ENCODE data around the gene GNAI3.

Gene GNAI3

DNA sequence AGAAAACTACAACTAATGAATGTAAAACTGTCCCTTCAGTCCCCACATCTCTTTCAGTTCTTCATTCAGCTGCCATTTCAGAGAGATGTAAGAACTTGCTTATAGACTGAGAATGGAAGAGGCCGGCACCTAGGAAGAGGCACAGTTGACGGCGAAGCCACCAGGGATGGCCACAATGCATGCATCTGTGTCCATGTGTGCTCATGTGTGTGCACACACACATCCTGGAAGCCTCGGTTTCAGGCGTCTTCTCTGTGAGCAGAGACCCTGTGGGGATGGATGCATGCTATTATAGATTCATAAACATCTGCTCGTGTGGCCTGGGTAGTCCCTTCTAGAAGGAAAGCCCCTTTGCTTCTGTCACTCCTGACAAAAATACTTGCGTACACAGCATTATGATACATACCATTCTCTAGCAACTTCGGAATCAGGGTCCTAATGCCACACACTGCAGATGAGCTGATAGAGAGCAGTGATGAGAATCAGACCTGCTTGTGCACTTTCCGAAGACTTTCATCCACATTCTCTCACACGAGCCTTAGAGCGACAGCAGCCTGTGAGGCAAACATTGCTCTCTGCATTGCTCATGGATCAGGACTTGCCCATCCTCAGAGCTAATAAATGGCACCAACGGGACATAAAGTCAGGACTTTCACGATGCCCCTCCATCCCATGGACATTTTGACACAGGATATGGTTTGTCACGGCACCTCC, 21.2 kb upstream of the GNAI3 start:
- DNase-seq: no peak

DNA sequence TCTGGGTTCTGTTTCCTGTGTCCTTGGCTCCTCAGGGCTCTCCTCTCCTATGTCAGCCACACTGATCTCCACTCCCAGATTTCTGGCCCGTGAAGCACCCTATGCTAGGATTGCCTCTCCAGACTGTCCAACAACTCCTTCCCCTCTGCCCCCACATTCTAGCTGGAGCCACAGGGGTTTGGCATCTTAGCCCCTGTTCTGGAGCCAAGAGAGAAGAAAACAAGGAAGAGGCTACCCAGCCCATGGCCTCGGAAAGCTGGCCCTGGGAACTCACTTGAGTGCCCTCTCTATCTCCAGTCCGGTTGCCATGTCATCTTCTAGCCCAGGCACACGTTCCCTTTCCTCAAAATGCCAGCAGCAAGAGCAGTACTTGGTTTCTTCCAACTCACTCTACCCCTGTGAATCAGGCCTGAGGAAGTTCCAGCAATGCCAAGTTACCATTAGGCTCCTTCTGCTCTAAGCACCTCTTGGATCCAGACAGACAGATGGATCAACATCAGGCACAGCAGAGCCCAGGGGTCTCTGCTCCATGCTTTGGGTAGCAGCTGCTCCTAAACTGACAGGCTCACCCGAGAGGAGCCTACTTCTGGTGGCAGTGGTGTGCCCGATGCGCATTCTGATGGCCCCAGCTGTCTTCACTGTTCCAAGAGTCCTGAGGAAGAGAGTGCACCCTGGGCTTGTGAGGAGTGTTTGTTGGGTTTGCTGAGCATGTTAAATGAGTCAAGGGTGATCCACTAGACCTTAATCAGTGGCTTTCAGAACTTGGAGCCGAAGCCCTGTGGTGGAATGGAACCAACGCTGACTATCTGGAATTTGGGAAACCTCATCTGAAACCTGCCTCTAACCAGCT, 20.3 kb upstream of the GNAI3 start:
- DNase-seq: peak; percentile 26

DNA sequence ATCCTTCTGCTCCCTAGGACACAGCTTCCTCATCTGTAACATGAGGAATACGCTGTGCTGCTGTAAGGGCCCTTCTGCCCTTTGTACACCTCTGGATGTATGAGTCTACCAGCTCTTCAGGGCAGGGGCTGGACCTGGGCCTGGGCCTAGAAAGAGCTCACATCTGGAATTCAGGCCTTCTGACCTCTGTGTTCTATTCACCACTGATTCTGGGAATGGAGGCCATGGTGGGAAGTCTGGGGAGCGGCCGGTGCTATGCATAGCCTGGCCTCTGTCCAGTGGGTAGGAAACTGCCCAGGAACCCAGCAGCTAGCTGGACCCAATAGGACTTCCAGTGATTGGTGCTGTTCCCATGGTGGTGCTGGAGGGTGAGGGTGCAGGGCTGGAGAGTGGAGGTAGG, 19.7 kb upstream of the GNAI3 start:
- no peak for DNase-seq

DNA sequence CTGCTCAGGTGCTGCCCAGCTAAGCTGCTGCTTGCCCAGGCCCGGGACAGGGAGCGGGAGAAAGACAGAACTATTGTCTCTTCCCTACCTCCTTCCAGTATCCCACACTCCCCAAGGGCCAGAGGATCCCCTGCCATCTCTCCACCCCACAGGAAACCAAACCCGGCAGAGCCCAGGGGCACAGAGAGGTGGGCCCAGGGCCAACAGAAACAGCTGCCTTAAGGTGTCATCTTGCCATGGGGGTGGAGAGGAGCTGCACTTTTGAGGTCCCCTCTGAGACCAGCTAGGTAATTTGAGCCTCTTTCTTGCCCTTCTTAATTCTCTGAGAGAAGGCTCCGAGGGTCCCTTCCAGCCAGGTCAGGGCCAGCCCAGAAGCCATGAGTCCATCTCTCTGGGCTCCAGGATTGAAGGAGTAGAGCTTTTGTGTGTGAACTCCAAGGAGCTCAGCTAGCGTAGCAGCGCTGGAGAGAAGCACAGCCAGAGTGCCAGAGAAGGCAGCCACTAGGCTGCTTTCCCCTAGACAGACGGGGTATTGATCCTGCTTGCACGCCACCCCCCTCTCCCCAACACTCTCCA, 18.4 kb upstream of the GNAI3 start:
- DNase-seq: no peak

DNA sequence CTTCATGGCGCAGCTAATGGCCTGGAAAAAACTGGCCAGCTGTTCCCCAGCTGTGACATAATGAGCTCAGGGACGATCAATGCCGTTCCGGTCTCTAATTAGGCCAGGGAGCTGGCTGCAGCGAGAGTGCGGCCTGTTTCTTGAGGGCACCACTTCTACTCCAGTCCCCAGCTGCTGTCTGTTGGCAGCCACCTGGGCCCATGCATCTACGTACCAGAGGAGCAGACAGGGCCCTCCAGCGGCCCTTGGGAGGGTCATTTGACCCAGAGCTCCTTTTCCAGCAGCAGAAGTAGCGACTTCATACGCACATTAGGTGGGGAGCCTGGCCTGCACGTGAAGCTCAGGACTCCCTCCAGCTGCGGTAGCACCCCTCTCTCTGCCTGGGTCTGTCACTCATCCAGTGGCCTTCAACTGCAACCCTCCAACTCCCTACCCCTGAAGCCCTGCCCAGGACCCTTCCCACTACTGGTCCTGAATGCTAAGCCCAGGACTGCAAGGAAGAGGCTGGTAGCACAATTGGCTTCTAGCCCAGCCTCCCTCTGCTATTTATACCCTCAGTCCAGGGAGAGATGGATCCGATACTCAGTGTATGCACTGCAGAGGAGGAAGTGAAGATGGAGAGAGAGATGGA, 17.8 kb upstream of the GNAI3 start:
- peak; percentile 72 for DNase-seq

DNA sequence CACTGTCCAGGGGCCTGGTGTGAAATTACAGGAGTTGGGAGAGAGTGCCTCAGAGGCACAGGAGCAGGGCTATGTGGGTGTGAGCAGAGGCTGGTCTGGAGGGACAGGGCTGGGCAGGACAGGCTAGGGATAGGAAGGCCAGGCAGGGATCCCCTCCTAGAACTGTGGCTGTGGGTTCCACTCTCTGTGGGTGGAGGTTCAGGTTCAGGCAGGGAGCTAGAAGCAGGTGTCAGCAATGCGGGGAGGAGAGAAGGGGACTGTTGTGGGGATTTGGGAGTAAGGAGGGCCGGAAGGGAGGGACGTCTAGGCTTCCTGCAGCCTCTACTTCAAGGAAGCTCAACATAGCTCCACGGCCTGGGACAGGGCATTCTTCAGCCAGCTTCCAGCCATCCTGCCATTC, 17.0 kb upstream of the GNAI3 start:
- no peak for DNase-seq

DNA sequence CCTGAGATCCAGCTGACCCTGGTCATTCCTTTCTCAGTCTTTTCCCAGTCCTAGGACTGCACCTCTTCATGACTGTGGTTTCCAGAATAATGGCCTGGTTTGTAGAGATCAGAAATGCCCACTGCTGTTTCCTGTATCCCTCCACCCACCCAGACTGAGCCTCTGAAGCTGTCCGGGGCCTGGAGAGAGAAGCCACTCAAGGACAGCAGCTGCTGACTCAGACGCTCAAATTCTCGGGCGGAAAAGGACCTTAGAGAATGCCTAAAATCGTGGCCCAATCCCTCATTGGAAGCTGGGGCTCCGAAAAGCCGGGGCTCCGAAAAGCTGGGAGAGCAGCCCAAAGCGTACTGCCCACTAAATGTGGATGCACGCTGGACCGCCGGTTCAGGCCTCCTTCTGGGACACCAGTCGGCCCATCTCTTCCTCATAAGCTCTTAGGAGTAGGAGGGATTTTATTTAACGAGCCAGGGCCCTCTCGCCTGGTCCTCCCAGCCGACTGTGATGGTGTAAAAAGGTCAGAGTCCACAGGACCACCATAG, 16.5 kb upstream of the GNAI3 start:
- DNase-seq: no peak

DNA sequence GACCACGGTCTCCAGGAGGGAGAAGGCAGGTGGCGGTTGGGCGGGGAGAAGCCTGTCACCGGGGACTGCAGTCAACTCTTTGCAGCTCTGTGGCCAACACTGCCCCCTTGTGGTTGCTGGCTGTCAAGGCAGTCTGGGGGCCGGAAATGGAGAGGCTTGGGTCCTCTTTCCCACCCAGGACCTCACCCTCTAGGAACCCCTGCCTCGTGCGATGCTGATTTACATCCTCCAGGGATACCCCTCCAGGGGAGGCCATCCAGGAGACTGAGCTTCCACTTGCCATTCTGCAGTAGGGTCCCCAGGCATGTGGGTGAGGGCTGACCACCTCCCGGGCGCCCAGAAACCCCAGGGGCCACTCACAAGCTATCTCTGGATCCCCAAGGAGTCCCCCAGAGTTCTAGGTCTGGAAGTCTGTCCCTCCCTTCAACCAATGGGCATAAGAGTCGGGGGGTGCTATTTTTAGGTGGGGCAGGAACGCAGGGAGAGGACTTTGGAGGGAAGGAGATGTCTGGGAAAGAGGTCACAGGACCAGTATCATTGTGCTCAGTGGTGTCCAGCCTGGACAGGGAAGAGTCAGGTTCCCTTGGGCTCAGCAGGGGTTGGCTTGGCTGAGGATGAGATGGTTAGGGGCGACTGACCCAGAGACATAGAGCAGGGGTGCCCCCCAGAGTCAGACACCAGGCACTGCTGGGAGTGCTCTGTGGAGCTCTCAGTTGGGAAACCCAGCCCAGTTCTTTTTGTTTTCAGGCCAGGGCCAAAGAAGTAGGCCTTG, 15.9 kb upstream of the GNAI3 start:
- peak; percentile 50 for DNase-seq

DNA sequence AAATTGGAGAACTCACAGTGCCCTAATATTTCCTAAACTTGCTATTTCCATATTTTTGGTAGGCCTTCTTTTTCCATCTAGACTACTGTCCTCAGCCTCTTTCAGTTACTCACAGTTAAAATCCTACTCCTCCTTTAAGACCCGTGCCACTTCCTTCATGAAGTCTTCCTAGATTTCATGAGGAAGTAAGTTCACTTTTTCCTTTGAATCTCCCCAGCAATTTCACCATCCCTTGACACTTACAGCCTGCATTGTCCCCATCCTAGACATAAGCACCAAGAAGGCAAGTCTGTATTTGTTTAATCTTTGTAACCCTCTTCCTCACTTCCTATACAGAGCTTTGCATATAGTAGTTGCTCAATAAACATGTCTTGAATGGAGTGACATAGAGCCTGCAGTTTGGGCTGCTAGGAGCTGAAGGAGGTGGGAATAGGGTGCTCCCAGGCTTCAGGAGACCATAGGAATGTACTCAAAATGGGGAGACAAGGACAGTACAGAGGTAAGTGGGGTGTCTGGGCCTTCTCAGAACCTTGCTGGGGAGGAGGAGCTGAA, 14.0 kb upstream of the GNAI3 start:
- no peak for DNase-seq

DNA sequence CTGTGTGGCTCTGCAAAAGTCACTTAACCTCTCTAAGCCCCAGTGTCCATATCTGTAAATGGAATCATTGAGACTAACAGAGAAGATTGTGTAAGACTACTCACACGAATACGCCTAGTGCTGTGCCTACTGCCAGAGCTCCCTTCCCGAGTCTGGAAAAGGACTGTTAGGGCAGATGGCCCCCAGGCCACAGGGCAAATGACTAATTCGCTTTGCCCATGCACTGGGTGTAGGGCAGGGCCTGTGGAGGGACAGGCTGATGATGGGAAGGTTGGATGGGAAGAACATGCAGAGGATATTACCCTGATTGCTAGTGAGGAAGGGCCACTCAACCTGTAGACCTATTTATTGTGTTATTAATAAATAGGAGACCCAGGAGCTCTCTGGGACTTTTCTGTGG, 12.9 kb upstream of the GNAI3 start:
- no peak for DNase-seq

DNA sequence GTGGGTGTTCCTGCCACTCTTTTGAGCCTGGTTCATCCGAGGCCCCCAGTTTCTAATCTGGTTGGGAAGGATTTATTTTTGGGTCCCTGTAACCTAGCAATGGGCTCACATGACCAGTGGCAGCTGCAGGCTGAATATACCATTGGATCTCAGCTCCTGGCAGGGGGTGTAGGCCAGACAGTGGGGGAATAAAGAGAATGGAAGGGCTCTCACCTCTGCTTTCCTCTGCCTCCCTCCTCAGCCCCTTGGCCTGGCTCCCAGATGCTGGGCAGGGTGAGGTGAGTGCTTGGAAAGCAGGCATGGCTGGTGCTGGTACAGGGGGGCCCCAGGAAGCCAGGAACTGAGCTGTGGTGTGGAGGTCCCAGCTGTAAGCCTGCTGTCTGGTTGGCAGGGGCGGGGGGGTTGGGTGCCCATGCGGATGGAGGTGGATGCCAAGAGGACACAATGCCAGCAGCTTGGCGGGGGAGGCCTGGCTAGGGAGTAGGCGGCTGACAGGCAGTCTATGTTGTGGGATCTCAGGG, 12.4 kb upstream of the GNAI3 start:
- peak; percentile 67 for DNase-seq

DNA sequence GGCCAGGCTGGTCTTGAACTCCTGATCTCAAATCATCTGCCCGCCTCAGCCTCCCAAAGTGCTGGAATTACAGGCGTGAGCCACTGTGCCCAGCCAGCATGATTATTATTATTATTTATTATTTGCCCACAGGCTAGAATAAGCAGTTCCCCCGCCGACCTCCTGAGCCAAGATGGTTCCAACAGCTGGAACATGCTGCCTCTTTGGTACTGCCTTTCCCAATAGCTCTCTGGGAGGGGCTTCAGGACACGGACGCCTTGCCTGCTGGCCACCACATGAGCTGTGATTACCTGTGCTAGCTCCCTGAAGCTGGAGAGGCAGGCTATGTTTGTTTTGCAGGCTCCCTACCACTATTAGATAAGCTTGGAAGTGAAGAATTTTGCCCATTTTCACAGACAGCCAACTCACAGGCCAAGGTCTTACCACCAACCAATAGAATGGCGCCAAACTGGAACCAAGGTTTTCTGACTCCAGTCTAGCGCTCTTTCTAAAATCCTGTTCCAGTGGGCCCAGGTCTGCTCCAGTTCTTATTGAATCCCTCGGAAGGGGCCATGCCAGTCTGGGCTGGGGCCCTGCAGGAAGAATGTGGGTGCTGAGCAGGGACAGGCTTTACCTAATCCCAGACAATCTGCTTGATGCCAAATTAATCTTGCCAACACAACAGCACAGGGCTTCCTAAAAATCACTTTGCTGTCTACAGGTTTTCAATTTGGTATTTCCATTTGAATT, 10.8 kb upstream of the GNAI3 start:
- no peak for DNase-seq

DNA sequence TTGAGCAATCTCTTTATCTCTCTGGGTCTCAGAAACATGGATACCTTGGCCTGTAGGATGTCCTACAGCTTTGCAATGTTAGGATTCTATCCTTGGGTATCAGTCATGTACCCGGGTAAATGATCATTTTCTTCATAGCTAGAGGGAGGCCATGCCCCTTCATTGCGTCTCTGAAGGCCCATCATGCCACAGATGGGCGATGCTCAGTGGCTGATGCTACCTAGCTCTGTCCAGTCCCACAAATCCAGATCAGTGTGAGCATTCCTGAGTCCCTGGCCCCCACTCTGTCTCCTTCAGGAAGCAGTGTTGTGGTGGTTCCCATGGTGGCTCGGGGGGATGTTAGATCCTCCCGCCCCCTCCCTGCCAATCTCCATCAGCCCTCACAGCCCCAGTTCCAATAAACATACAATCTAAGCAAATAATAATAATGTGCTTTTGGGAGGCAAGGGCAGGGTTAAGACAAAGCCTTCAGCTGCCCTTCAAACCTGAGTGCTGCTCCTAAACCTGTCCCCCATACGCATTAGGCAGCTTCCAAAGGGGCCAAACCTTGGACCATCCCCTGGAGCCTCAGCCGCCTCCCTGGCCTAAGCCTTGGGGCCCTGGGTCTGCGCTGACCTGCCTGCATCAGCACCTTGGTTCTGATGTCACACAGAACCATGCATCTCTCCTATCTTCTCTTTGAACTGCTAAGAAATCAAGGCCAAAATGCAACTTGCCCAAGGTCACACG, 9.4 kb upstream of the GNAI3 start:
- DNase-seq: no peak

DNA sequence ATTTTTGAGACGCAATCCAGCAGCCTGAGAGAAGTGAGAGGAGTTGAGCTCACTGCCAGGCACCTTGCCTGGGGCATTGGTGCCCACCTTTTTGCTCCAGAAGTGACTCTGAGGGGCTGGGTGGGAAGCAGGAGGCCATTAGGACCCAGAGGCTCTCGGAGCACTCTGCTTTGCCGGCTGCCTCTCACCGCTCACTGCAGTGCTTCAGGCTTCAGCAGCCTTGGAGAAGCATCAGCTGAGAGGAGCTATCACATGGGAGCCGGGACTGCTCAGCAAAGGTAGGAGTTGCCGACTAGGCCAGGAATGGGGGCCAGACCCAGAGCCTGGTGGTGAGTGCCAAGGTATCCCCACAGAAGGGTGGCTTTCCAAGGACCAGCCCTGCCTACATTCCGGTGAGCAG, 8.7 kb upstream of the GNAI3 start, which contains the start of gene GPR61:
Gene GPR61 (plus strand): TSS at position 197 of the 400 bp plus-strand sequence. CDS start 3,151 bp downstream, outside the sequence.
- DNase-seq: no peak

DNA sequence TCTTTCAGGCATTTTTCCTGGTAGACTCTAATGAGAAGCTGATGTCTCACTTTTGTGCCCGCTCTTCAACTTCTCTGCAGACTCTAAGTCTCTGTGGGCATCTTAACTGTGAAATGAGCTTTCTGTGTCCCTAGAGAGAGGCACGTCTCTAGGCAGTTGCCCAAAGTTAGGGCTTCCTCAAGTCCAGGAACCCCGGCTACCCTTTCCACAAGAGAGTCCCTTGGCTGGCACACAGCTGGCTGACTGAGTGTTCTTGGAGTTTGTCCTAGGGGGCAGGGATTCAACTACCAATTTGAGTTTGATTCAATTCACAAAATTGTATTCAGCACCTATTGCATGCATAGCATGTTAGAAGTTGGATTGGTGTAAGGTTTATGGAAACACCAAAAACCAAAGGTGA, 7.3 kb upstream of the GNAI3 start:
- no peak for DNase-seq

DNA sequence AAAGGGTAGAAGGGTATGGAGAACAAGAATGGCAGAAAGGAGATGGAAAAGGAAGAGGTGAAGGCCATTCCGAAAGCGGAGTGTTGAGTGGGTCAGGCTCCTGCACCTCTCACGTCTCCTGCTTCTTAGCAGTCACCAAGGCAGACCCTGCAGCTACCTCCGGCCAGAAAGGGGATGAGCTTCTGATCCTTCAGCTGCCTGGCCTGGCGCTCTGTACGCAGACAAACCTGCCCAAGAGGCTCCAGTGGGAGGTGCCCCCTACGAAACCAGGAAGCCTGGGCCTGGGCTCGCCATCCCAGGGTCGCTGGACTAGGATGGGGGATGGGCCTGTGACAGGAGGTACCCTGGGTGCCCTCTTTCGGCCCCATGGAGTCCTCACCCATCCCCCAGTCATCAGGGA, 5.8 kb upstream of the GNAI3 start:
- DNase-seq: no peak

DNA sequence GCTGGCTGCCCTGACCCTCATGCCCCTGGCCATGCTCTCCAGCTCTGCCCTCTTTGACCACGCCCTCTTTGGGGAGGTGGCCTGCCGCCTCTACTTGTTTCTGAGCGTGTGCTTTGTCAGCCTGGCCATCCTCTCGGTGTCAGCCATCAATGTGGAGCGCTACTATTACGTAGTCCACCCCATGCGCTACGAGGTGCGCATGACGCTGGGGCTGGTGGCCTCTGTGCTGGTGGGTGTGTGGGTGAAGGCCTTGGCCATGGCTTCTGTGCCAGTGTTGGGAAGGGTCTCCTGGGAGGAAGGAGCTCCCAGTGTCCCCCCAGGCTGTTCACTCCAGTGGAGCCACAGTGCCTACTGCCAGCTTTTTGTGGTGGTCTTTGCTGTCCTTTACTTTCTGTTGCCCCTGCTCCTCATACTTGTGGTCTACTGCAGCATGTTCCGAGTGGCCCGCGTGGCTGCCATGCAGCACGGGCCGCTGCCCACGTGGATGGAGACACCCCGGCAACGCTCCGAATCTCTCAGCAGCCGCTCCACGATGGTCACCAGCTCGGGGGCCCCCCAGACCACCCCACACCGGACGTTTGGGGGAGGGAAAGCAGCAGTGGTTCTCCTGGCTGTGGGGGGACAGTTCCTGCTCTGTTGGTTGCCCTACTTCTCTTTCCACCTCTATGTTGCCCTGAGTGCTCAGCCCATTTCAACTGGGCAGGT, 5.0 kb upstream of the GNAI3 start:
- DNase-seq: no peak

DNA sequence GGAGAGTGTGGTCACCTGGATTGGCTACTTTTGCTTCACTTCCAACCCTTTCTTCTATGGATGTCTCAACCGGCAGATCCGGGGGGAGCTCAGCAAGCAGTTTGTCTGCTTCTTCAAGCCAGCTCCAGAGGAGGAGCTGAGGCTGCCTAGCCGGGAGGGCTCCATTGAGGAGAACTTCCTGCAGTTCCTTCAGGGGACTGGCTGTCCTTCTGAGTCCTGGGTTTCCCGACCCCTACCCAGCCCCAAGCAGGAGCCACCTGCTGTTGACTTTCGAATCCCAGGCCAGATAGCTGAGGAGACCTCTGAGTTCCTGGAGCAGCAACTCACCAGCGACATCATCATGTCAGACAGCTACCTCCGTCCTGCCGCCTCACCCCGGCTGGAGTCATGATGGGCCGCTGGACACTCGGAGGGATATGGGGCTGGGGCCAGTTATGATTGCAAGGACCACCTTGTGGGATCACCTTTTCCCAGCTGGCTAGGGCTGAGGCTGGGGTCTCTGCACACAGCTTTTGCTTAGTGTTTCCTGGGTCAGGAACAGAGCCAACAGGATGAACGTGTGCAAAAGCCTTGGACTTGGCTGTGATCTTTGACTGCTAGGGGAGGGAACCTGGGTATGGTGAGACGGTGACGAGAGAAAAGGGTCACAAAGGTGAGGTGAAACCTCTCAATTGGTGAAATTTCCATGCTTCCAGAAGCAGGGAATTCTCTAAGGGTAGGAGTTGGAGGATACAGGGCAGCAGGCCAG, 4.3 kb upstream of the GNAI3 start:
- no peak for DNase-seq
